Mesenchymal stem cell (in vitro differentiated cells and primary cell): ENCODE measurements around the gene FOXL3.

Experiments used
- DNase-seq: peaks from one replicate; pipeline ENCODE4 v3.0.0-alpha.2; 2013
- H2AFZ ChIP-seq: one replicate; pipeline ENCODE4 v1.6.1; 2013; ENCODE audit warnings: low read depth, mild to moderate bottlenecking, control low read depth, inconsistent platforms, low read length, moderate library complexity
- H2AK5ac ChIP-seq: 2 replicates; pipeline ENCODE4 v1.6.1; 2013; ENCODE audit warnings: low read length, moderate library complexity, mild to moderate bottlenecking, inconsistent platforms; ENCODE audit not compliant: severe bottlenecking
- H2BK120ac ChIP-seq: one replicate; pipeline ENCODE4 v1.6.1; 2013; ENCODE audit warnings: low read depth, mild to moderate bottlenecking, inconsistent platforms, low read length, moderate library complexity
- H2BK12ac ChIP-seq, 2 experiments: one replicate each; pipeline ENCODE4 v1.6.1; 2013; ENCODE audit warnings: inconsistent platforms in 2 of 2, low read length in 2 of 2, mild to moderate bottlenecking in 2 of 2, moderate library complexity in 2 of 2, control low read depth in 1 of 2
- H2BK15ac ChIP-seq: one replicate; pipeline ENCODE4 v1.6.1; 2013; ENCODE audit warnings: mild to moderate bottlenecking, low read depth, inconsistent platforms; ENCODE audit not compliant: poor library complexity, severe bottlenecking
- H2BK5ac ChIP-seq: 2 replicates; pipeline ENCODE4 v1.6.1; 2013; ENCODE audit warnings: low read depth, mild to moderate bottlenecking, low read length, control low read depth, inconsistent platforms; ENCODE audit not compliant: poor library complexity, severe bottlenecking
- H3K14ac ChIP-seq, 2 experiments: one replicate each; pipeline ENCODE4 v1.6.1; 2013; ENCODE audit warnings: inconsistent platforms in 2 of 2, low read length in 2 of 2, control low read depth in 1 of 2, mild to moderate bottlenecking in 1 of 2, moderate library complexity in 1 of 2
- H3K18ac ChIP-seq, 2 experiments: one replicate each; pipeline ENCODE4 v1.6.1; 2013; ENCODE audit warnings: inconsistent platforms in 2 of 2, low read length in 2 of 2, control low read depth in 1 of 2, low read depth in 1 of 2, mild to moderate bottlenecking in 1 of 2
- H3K23ac ChIP-seq, 2 experiments: one replicate each; pipeline ENCODE4 v1.6.1; 2013; ENCODE audit warnings: inconsistent platforms in 2 of 2, low read length in 2 of 2, mild to moderate bottlenecking in 2 of 2, moderate library complexity in 2 of 2, control low read depth in 1 of 2
- H3K27ac ChIP-seq: 2 replicates; pipeline ENCODE4 v1.5.1; 2013; ENCODE audit warnings: mild to moderate bottlenecking, moderate library complexity, low read length, control low read depth, inconsistent platforms; ENCODE audit not compliant: poor library complexity, severe bottlenecking
- H3K27me3 ChIP-seq, 2 experiments: 2 replicates each; pipeline versions ENCODE4 v1.6.1 to v1.7.0; 2013; ENCODE audit warnings: low read length in 2 of 2, mild to moderate bottlenecking in 2 of 2, moderate library complexity in 2 of 2, control low read depth in 1 of 2, inconsistent platforms in 1 of 2; ENCODE audit not compliant: control insufficient read depth in 1 of 2, insufficient read depth in 1 of 2
- H3K36me3 ChIP-seq, 2 experiments: 2 replicates each; pipeline versions ENCODE4 v1.6.1 to v1.7.0; 2013; ENCODE audit warnings: low read length in 2 of 2, control low read depth in 1 of 2, inconsistent platforms in 1 of 2, low read depth in 1 of 2, mild to moderate bottlenecking in 1 of 2; ENCODE audit not compliant: insufficient read depth in 2 of 2, control insufficient read depth in 1 of 2
- H3K4ac ChIP-seq, 2 experiments: one replicate each; pipeline ENCODE4 v1.6.1; 2013; ENCODE audit warnings: inconsistent platforms in 2 of 2, low read length in 2 of 2, mild to moderate bottlenecking in 2 of 2, moderate library complexity in 2 of 2, control low read depth in 1 of 2, low read depth in 1 of 2
- H3K4me1 ChIP-seq: 2 replicates; pipeline ENCODE4 v1.6.1; 2013; ENCODE audit warnings: low read depth, low read length, control low read depth; ENCODE audit not compliant: control insufficient read depth, insufficient read depth
- H3K4me2 ChIP-seq: 2 replicates; pipeline ENCODE4 v1.6.1; 2013; ENCODE audit warnings: low read length, mild to moderate bottlenecking, inconsistent platforms; ENCODE audit not compliant: poor library complexity, severe bottlenecking
- H3K4me3 ChIP-seq, 2 experiments: 2 replicates each; pipeline versions ENCODE4 v1.5.1 to v1.7.0; 2013; ENCODE audit warnings: low read length in 2 of 2, mild to moderate bottlenecking in 2 of 2, control low read depth in 1 of 2, low read depth in 1 of 2; ENCODE audit not compliant: insufficient read depth in 1 of 2
- H3K79me1 ChIP-seq: replicated peaks from 2 replicates; pipeline ENCODE4 v1.6.1; 2013; ENCODE audit warnings: mild to moderate bottlenecking, control low read depth, low read length, inconsistent platforms; ENCODE audit not compliant: poor library complexity, severe bottlenecking
- H3K9ac ChIP-seq: 2 replicates; pipeline ENCODE4 v1.7.0; 2013; ENCODE audit warnings: mild to moderate bottlenecking, low read length, moderate library complexity
- H3K9me3 ChIP-seq: 2 replicates; pipeline ENCODE4 v1.7.0; 2013; ENCODE audit warnings: mild to moderate bottlenecking, low read length; ENCODE audit not compliant: control insufficient read depth
- H4K8ac ChIP-seq: one replicate; pipeline ENCODE4 v1.6.1; 2013; ENCODE audit warnings: inconsistent platforms, mild to moderate bottlenecking, low read length, moderate library complexity
- H4K91ac ChIP-seq: one replicate; pipeline ENCODE4 v1.6.1; 2013; ENCODE audit warnings: mild to moderate bottlenecking, low read length, inconsistent platforms
- WGBS: methylation state at CpG from one replicate; pipeline ENCODE4 v1.1.7; 2013; ENCODE audit warnings: mixed read lengths; 5-methylcytosine and 5-hydroxymethylcytosine counted together

Gene FOXL3

DNA sequence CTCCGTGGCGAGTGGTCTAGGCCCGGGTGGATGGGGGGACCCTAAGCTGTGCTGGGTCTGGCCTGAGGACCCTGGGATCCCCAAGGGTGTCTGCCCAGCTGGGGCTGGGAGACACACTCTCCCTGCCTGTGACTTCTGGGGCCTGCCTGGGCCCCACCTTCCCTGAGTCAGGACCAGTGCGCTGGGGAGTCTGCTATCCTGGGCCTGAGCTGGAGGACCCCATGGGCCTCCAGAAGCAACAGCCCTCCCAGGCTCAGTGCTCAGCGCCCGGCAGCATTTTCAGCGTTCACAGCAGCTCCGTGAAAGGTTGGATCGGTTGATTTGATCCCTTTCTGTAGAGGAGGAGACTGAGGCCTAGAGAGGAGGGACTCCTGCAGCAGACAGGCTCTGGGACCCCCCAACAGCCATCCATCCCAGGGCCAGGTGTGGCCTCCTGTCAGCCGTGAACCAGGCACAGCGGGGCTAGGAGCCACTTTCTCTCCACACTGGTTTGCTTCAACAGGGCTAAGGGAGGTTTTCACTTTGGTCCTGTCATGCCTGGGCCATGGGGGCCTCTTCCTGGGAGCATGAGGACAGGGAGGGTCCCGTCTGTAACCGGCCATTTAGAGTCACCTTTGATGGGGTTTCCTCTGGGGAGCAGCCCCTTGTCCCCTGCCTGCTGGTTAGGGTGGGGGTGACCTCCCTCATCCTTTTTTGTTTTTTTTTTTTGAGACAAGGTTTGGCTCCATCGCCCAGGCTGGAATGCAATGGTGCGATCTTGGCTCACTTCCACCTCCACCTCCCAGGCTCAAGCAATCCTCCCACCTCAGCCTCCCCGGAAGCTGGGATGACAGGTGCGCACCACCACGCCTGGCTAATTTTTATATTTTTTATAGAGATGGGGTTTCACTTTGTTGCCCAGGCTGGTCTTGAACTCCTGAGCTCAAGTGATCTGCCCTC is 12.4 kb downstream of the FOXL3 start:
- no peak overlapping the region for H3K18ac ChIP-seq
- no peak overlapping the region for H3K4ac ChIP-seq
- 83% methylated on average over 16 of the region's 18 CpGs for WGBS
- H2BK120ac ChIP-seq: no peak overlapping the region
- no peak overlapping the region for H4K91ac ChIP-seq
- H3K23ac ChIP-seq: no peak overlapping the region
- H3K36me3 ChIP-seq: no peaks in the 10 kb centered on the region
- peaks cover 29 to 52% of the 10 kb centered on the region in 2 experiments for H3K27me3 ChIP-seq
- H2BK12ac ChIP-seq: no peak overlapping the region
- H3K9ac ChIP-seq: no peak overlapping the region
- H2BK5ac ChIP-seq: no peak overlapping the region
- H3K9me3 ChIP-seq: peaks cover 2% of the 10 kb centered on the region
- H3K4me1 ChIP-seq: peaks cover 10% of the 10 kb centered on the region
- H3K27ac ChIP-seq: no peak overlapping the region
- H2AFZ ChIP-seq: no peak overlapping the region
- no peak for DNase-seq
- no peak overlapping the region for H3K4me2 ChIP-seq
- H4K8ac ChIP-seq: no peak overlapping the region
- no peak overlapping the region for H3K14ac ChIP-seq
- no peak overlapping the region for H2BK15ac ChIP-seq
- H2AK5ac ChIP-seq: no peak overlapping the region
- no peaks in the 10 kb centered on the region for H3K79me1 ChIP-seq
- H3K4me3 ChIP-seq: no peak overlapping the region

DNA sequence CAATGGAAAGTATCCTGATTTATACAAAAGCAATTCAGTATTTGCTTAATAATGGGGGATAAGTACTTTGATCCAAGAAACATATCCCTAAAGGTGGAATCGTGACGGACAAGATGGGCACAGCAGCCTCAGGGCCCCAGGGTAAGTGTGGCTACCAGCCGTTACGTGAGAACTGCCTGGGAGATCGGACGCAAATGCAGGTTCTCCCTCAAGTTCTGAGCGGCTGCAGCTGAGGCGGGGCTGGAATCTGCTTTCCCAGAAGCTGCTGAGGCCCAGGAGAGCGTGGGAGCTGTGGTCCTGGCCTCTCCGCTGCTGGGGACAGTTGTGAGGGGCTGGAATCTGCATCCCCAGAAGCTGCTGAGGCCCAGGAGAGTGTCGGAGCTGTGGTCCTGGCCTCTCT is 13.5 kb downstream of the FOXL3 start:
- Histone ChIP-seq H4K8ac (no peak overlapping the region), H2AK5ac (no peak overlapping the region), H3K9ac (no peak overlapping the region), H3K23ac (no peak overlapping the region), H4K91ac (no peak overlapping the region), H3K79me1 (no peaks in the 10 kb centered on the region), H2BK120ac (no peak overlapping the region), H3K4me2 (no peak overlapping the region), H2AFZ (no peak overlapping the region), H3K9me3 (peaks cover 3% of the 10 kb centered on the region), H3K27ac (no peak overlapping the region), H3K27me3 (peaks cover 18 to 40% of the 10 kb centered on the region in 2 experiments), H3K14ac (no peak overlapping the region), H3K18ac (no peak overlapping the region), H3K4me1 (peaks cover 10% of the 10 kb centered on the region), H2BK15ac (no peak overlapping the region), H3K4ac (no peak overlapping the region), H2BK5ac (no peak overlapping the region), H3K4me3 (no peak overlapping the region), H2BK12ac (no peak overlapping the region), H3K36me3 (no peaks in the 10 kb centered on the region)
- DNase-seq: no peak
- WGBS: 81% methylated on average over 11 of the region's 11 CpGs

DNA sequence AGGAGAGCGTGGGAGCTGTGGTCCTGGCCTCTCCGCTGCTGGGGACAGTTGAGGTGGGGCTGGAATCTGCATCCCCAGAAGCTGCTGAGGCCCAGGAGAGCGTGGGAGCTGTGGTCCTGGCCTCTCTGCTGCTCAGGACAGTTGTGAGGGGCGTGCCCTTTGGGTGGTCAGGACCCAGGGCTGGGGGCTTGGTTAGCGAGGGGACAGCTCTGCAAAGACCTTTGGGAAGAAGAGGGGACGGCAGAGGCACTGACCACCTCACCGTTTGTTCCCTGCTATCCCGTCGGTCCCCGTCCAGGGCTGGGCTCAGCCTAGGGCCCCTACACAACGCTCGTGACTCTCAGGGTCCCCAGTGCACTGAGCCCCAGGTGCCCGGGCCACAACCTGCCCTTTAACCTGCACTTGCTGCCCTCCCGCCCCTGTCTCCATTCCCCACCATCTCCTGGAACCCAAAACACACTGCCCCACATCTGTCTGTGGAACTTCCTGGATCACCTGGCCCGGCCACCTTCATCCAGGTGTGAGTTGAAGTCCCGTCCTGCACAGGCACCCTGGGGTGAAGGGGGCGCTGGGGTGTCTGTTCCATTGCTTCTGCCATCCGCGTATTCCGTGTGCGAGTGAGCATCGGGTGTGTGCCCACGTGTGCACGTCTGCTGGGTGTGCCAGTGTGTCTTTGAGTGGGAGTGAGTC is 14.1 kb downstream of the FOXL3 start:
- no peak overlapping the region for H3K23ac ChIP-seq
- no peaks in the 10 kb centered on the region for H3K79me1 ChIP-seq
- no peak overlapping the region for H4K8ac ChIP-seq
- H2AK5ac ChIP-seq: no peak overlapping the region
- H4K91ac ChIP-seq: no peak overlapping the region
- H2BK120ac ChIP-seq: no peak overlapping the region
- peaks cover 10% of the 10 kb centered on the region for H3K4me1 ChIP-seq
- peaks cover 3% of the 10 kb centered on the region for H3K9me3 ChIP-seq
- H3K4me2 ChIP-seq: no peak overlapping the region
- no peaks in the 10 kb centered on the region for H3K36me3 ChIP-seq
- no peak overlapping the region for H3K9ac ChIP-seq
- H3K14ac ChIP-seq: no peak overlapping the region
- no peak overlapping the region for H3K4me3 ChIP-seq
- DNase-seq: no peak
- no peak overlapping the region for H2BK5ac ChIP-seq
- H3K4ac ChIP-seq: no peak overlapping the region
- WGBS: 89% methylated on average over 24 of the region's 24 CpGs
- H2BK15ac ChIP-seq: no peak overlapping the region
- H3K18ac ChIP-seq: no peak overlapping the region
- no peak overlapping the region for H2AFZ ChIP-seq
- no peak overlapping the region for H3K27ac ChIP-seq
- no peak overlapping the region for H2BK12ac ChIP-seq
- peaks cover 18 to 37% of the 10 kb centered on the region in 2 experiments for H3K27me3 ChIP-seq
